Activated CD4-positive, alpha-beta T cell treated with anti-CD3 and anti-CD28 coated beads, Interleukin-2, amount 10 ng/mL, durations not matched to agents 24 days and 14 days (primary cell): ENCODE results near the gene TBC1D10A. TPM values are rescaled to one million over a fixed set of nuclear protein-coding genes. Genes with fewer than 3 reads are reported as not detected.

Experiments used
- DNase-seq: peaks from one replicate; pipeline ENCODE4 v3.0.0; 2022
- H3K27ac Mint-ChIP-seq: one replicate; pipeline ENCODE4 v1.8.0; 2022; ENCODE audit warnings: mild to moderate bottlenecking, mixed read lengths
- H3K27me3 Mint-ChIP-seq: one replicate; pipeline ENCODE4 v1.8.0; 2022; ENCODE audit warnings: mixed read lengths
- H3K36me3 Mint-ChIP-seq: one replicate; pipeline ENCODE4 v1.8.0; 2022; ENCODE audit warnings: low read depth, mild to moderate bottlenecking, mixed read lengths
- H3K4me1 Mint-ChIP-seq: one replicate; pipeline ENCODE4 v1.8.0; 2021; ENCODE audit warnings: mixed read lengths
- H3K4me3 Mint-ChIP-seq: one replicate; pipeline ENCODE4 v1.8.0; 2022; ENCODE audit warnings: mild to moderate bottlenecking, moderate library complexity, mixed read lengths
- H3K9me3 Mint-ChIP-seq: one replicate; pipeline ENCODE4 v1.8.0; 2021; ENCODE audit warnings: mixed read lengths
- intact Hi-C: fragments of 100-400 bp; cut with micrococcal nuclease; formaldehyde crosslinking; loops from one replicate; pipeline ENCODE4 v1.15.1; 2023
- total RNA-seq: library from RNA; stranded (reverse); gene quantifications from 2 replicates; pipeline ENCODE4 v1.2.3, GENCODE V29; 2022

TBC1D10A gene
- total RNA-seq, 1 donor from 2014 or later = 18.9 TPM

DNA sequence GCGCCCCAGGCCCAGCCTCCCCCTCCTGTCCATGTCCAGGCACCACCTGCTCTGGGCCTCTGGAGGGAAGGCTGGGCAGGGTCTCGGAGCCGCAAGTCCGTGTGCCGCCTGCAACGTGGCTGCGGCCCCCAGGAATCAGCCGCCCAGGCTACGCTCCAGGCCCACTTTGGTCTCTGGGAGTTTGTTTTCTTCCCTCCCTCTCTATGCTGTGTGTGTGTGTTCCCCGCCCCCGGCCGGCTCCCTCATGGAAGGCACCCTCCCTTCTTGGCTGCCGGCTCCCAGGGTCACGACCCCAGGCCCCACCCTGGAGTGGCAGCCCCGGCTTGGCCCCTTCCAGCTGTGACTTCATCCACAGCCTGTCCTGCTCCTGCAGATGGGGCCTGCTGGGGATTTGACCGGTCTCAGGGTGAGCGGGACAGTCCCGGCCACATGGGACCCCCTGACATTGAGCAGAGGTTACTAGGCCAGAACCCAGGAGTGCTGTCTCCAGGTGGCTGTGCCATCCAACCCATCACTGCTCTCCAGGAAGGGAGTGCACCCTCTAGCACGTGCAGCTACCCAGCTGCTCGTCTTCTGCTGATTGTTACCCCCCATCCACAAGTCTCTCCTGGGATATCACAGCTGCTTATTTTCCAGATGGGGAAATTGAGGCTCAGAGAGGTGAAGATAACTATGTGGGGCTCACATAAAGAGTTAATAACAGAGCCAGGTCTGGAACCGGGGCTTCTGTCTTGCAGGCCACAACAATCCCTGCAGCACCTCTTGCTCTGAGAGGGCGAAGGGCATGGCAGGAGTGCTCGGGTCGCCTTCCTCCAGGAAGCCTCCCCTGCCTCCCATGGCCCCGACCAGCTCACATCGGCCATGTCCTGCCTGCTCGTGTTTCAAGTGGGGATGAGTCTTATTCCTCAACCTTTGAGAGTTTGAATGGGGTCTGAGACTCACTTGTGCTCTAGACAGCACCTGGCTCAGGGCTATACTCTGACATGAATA lies 77.4 kb downstream of the TBC1D10A start:
- DNase-seq = no peak
- Mint-ChIP-seq H3K27me3 (no peaks in the 10 kb centered on the region), H3K36me3 (peaks cover 21% of the 10 kb centered on the region), H3K4me1 (peaks cover 63% of the 10 kb centered on the region), H3K9me3 (no peaks in the 10 kb centered on the region), H3K27ac (peak overlapping the region; percentile 93), H3K4me3 (no peak overlapping the region)
- intact Hi-C loops = loop anchor here (5.0 kb wide), 1 partner anchor 52 kb away; no protein-coding TSS in a partner anchor

GRCh38 chr22:30248484-30248883 lies 78.3 kb downstream of the TBC1D10A start:
- H3K9me3 Mint-ChIP-seq = no peaks in the 10 kb centered on the region
- H3K4me3 Mint-ChIP-seq = peak overlapping the region; percentile 64
- no peaks in the 10 kb centered on the region for H3K27me3 Mint-ChIP-seq
- peak overlapping the region; percentile 93 for H3K27ac Mint-ChIP-seq
- peaks cover 70% of the 10 kb centered on the region for H3K4me1 Mint-ChIP-seq
- DNase-seq = no peak
- intact Hi-C loops = loop anchor here (5.0 kb wide), 1 partner anchor 51 kb away; no protein-coding TSS in a partner anchor
- H3K36me3 Mint-ChIP-seq = peaks cover 30% of the 10 kb centered on the region

- no peaks in the 10 kb centered on the region for H3K27me3 Mint-ChIP-seq
- H3K27ac Mint-ChIP-seq = peak overlapping the region; percentile 93
- intact Hi-C loops = loop anchor here (5.0 kb wide), 1 partner anchor 51 kb away; no protein-coding TSS in a partner anchor
- H3K36me3 Mint-ChIP-seq = peaks cover 35% of the 10 kb centered on the region
- no peak for DNase-seq
- H3K4me3 Mint-ChIP-seq = peak overlapping the region; percentile 97
- H3K4me1 Mint-ChIP-seq = peaks cover 68% of the 10 kb centered on the region
- H3K9me3 Mint-ChIP-seq = no peaks in the 10 kb centered on the region
Observed at GRCh38 chr22:30247974-30248373, 78.8 kb downstream of the TBC1D10A start.

GRCh38 chr22:30247561-30247960 lies 79.2 kb downstream of the TBC1D10A start:
- no peaks in the 10 kb centered on the region for H3K9me3 Mint-ChIP-seq
- H3K4me3 Mint-ChIP-seq = peak overlapping the region; percentile 97
- no peaks in the 10 kb centered on the region for H3K27me3 Mint-ChIP-seq
- DNase-seq = no peak
- H3K27ac Mint-ChIP-seq = peak overlapping the region; percentile 93
- peaks cover 68% of the 10 kb centered on the region for H3K4me1 Mint-ChIP-seq
- H3K36me3 Mint-ChIP-seq = peaks cover 39% of the 10 kb centered on the region
- intact Hi-C loops = loop anchor here (5.0 kb wide), 1 partner anchor 50 kb away; no protein-coding TSS in a partner anchor

DNA sequence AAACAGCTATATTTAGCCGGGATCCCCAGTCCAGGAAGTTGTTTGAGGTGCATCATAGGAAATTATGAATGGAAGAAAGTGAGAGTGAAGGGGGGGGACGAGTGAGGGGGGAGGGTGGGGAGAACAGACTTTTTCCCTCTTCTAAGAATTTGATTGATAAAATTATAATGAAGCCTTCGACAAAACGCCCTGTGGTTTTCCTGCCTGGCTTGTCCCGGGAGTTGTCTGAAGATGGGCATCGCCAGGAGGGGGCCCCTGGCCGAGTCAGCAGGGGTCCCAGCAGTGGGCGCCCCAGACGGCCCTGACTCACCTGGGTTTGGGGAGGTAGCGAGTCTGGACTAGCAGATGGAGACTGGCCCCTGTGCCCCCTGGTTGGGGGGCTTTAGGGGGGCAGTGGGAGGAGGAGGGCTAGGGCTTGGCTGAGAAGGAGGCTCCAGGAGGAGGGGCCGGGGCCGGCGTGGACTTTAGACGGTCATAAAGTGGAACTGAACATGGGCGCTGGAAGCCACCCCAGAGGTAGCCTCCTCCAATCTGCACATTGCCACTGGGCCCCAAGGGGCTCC lies 79.8 kb downstream of the TBC1D10A start:
- no peaks in the 10 kb centered on the region for H3K9me3 Mint-ChIP-seq
- intact Hi-C loops = loop anchor here (1.0 to 5.0 kb wide), 6 partner anchors 20 to 143 kb away; no protein-coding TSS in a partner anchor
- peaks cover 45% of the 10 kb centered on the region for H3K36me3 Mint-ChIP-seq
- peak overlapping the region; percentile 93 for H3K27ac Mint-ChIP-seq
- DNase-seq = peak; percentile 76
- peaks cover 68% of the 10 kb centered on the region for H3K4me1 Mint-ChIP-seq
- no peaks in the 10 kb centered on the region for H3K27me3 Mint-ChIP-seq
- peak overlapping the region; percentile 97 for H3K4me3 Mint-ChIP-seq

- DNase-seq = peak; percentile 89
- intact Hi-C loops = loop anchor here (1.0 to 5.0 kb wide), 7 partner anchors 21 to 142 kb away; no protein-coding TSS in a partner anchor
- Mint-ChIP-seq H3K27me3 (no peaks in the 10 kb centered on the region), H3K27ac (peak within 1 kb of the TSS; percentile 100), H3K4me1 (peaks cover 67% of the 10 kb centered on the region), H3K9me3 (no peaks in the 10 kb centered on the region), H3K4me3 (peak within 1 kb of the TSS; percentile 97), H3K36me3 (peaks cover 49% of the 10 kb centered on the region)
Observed at GRCh38 chr22:30245985-30246813, 80.5 kb downstream of the TBC1D10A start, which contains the start of gene LIF. Gene LIF (minus strand): TSS chr22:30246759. CDS start chr22:30246695, 64 bp downstream.

GRCh38 chr22:30245181-30245984 lies 81.4 kb downstream of the TBC1D10A start:
- DNase-seq = no peak
- intact Hi-C loops = loop anchor here (2.0 to 5.0 kb wide), 2 partner anchors 25 to 48 kb away; no protein-coding TSS in a partner anchor
- peaks cover 58% of the 10 kb centered on the region for H3K36me3 Mint-ChIP-seq
- peak overlapping the region; percentile 97 for H3K4me3 Mint-ChIP-seq
- H3K9me3 Mint-ChIP-seq = no peaks in the 10 kb centered on the region
- H3K4me1 Mint-ChIP-seq = peaks cover 68% of the 10 kb centered on the region
- H3K27me3 Mint-ChIP-seq = no peaks in the 10 kb centered on the region
- peak overlapping the region; percentile 100 for H3K27ac Mint-ChIP-seq

- no peak for DNase-seq
- peaks cover 60% of the 10 kb centered on the region for H3K36me3 Mint-ChIP-seq
- peak overlapping the region; percentile 97 for H3K4me3 Mint-ChIP-seq
- H3K4me1 Mint-ChIP-seq = peaks cover 63% of the 10 kb centered on the region
- peak overlapping the region; percentile 100 for H3K27ac Mint-ChIP-seq
- intact Hi-C loops = loop anchor here (2.0 to 5.0 kb wide), 2 partner anchors 24 to 47 kb away; no protein-coding TSS in a partner anchor
- no peaks in the 10 kb centered on the region for H3K9me3 Mint-ChIP-seq
- H3K27me3 Mint-ChIP-seq = no peaks in the 10 kb centered on the region
Observed at GRCh38 chr22:30244641-30245040, 82.1 kb downstream of the TBC1D10A start.

- Mint-ChIP-seq H3K9me3 (no peaks in the 10 kb centered on the region), H3K27ac (peak overlapping the region; percentile 100), H3K36me3 (peaks cover 60% of the 10 kb centered on the region), H3K27me3 (no peaks in the 10 kb centered on the region), H3K4me3 (peak overlapping the region; percentile 97), H3K4me1 (peaks cover 62% of the 10 kb centered on the region)
- intact Hi-C loops = loop anchor here (2.0 kb wide), 1 partner anchor 23 kb away; no protein-coding TSS in a partner anchor
- no peak for DNase-seq
Observed at GRCh38 chr22:30244066-30244465, 82.7 kb downstream of the TBC1D10A start.

- Mint-ChIP-seq H3K4me3 (peak overlapping the region; percentile 97), H3K9me3 (no peaks in the 10 kb centered on the region), H3K27me3 (no peaks in the 10 kb centered on the region), H3K36me3 (peaks cover 60% of the 10 kb centered on the region), H3K4me1 (peaks cover 63% of the 10 kb centered on the region), H3K27ac (peak overlapping the region; percentile 100)
- no peak for DNase-seq
- intact Hi-C loops = loop anchor here (2.0 kb wide), 1 partner anchor 23 kb away; no protein-coding TSS in a partner anchor
Observed at GRCh38 chr22:30243661-30244060, 83.1 kb downstream of the TBC1D10A start.
